Measurements from ENCODE around the gene AGBL4. TPM values are rescaled to one million over a fixed set of nuclear protein-coding genes. Genes with fewer than 3 reads are reported as not detected.

The AGBL4 gene
- total RNA-seq, 4 donors from 2014 or later: 0.44 to 1.5 (median 1.2) TPM; not detected in 1

- H3K27ac ChIP-seq: no peak overlapping the region
- H3K36me3 ChIP-seq: no peaks in the 10 kb centered on the region
- TF ChIP-seq EP300 (IDR thresholded peaks at IDR 0.05) (no peak), CTCF (IDR thresholded peaks at IDR 0.05) (no peak), POLR2A (IDR thresholded peaks at IDR 0.05) (no peak)
- H3K4me3 ChIP-seq: no peak overlapping the region
- H3K27me3 ChIP-seq: no peaks in the 10 kb centered on the region
- WGBS, 2 donors: 89 to 90% methylated on average over 3 of the region's 3 CpGs
- H3K4me1 ChIP-seq: no peaks in the 10 kb centered on the region
- no peaks in the 10 kb centered on the region for H3K9me3 ChIP-seq
- DNase-seq (ENCODE audit: low spot score in 2 of 2): no peak
These were observed 1102.9 kb downstream of the AGBL4 start for GRCh38 chr1:48920851-48921250.

- no peak overlapping the region for H3K4me3 ChIP-seq
- no peaks in the 10 kb centered on the region for H3K9me3 ChIP-seq
- WGBS, 2 donors: 71% methylated on average over 7 to 8 of the region's 8 CpGs
- H3K4me1 ChIP-seq: no peaks in the 10 kb centered on the region
- H3K36me3 ChIP-seq: no peaks in the 10 kb centered on the region
- no peak for DNase-seq (ENCODE audit: low spot score in 2 of 2)
- H3K27me3 ChIP-seq: no peaks in the 10 kb centered on the region
- TF ChIP-seq POLR2A (IDR thresholded peaks at IDR 0.05) (no peak), EP300 (IDR thresholded peaks at IDR 0.05) (no peak), CTCF (IDR thresholded peaks at IDR 0.05) (no peak)
- no peak overlapping the region for H3K27ac ChIP-seq
These were observed 1105.7 kb downstream of the AGBL4 start for GRCh38 chr1:48917901-48918603.

- Histone ChIP-seq H3K36me3 (no peaks in the 10 kb centered on the region), H3K9me3 (no peaks in the 10 kb centered on the region), H3K27ac (no peak overlapping the region), H3K27me3 (no peaks in the 10 kb centered on the region), H3K4me1 (no peaks in the 10 kb centered on the region), H3K4me3 (no peak overlapping the region)
- TF ChIP-seq CTCF (IDR thresholded peaks at IDR 0.05) (no peak), EP300 (IDR thresholded peaks at IDR 0.05) (no peak), POLR2A (IDR thresholded peaks at IDR 0.05) (no peak)
- DNase-seq (ENCODE audit: low spot score in 2 of 2): no peak
- WGBS, 2 donors: 94 to 95% methylated on average over 2 of the region's 2 CpGs
These were observed 1106.7 kb downstream of the AGBL4 start for GRCh38 chr1:48917070-48917454.

- no peak for DNase-seq (ENCODE audit: low spot score in 2 of 2)
- no peak for TF ChIP-seq EP300 (IDR thresholded peaks at IDR 0.05)
- peak in 3 of 5 experiments; percentile 9 to 19 (median 13) for TF ChIP-seq CTCF (IDR thresholded peaks at IDR 0.05)
- no peaks in the 10 kb centered on the region for H3K27me3 ChIP-seq
- no peak overlapping the region for H3K27ac ChIP-seq
- H3K4me3 ChIP-seq: no peak overlapping the region
- no peaks in the 10 kb centered on the region for H3K9me3 ChIP-seq
- WGBS, 2 donors: 29 to 37% methylated on average over 5 of the region's 5 CpGs
- H3K4me1 ChIP-seq: no peaks in the 10 kb centered on the region
- H3K36me3 ChIP-seq: no peaks in the 10 kb centered on the region
These were observed 1107.4 kb downstream of the AGBL4 start for GRCh38 chr1:48916130-48917069.

- Histone ChIP-seq H3K9me3 (no peaks in the 10 kb centered on the region), H3K4me3 (no peak overlapping the region), H3K27me3 (no peaks in the 10 kb centered on the region), H3K36me3 (no peaks in the 10 kb centered on the region), H3K27ac (no peak overlapping the region), H3K4me1 (no peaks in the 10 kb centered on the region)
- TF ChIP-seq POLR2A (IDR thresholded peaks at IDR 0.05) (no peak), EP300 (IDR thresholded peaks at IDR 0.05) (no peak), CTCF (IDR thresholded peaks at IDR 0.05) (no peak)
- no peak for DNase-seq (ENCODE audit: low spot score in 2 of 2)
These were observed 1115.1 kb downstream of the AGBL4 start for GRCh38 chr1:48908606-48909005.
